BJ (cell line): ENCODE measurements around the gene HS3ST3B1. TPM values are rescaled to one million over a fixed set of nuclear protein-coding genes. Genes with fewer than 3 reads are reported as not detected.

Source experiments
- CTCF ChIA-PET: fragments of 350-600 bp; formaldehyde crosslinking; extraction: SDS; loops from one replicate; lab custom pipeline; 2021; ENCODE audit warnings: antibody characterized with exemption, inconsistent platforms; lab: Yijun Ruan, JAX
- POLR2A ChIA-PET: fragments of 300-600 bp; sonication (Branson Sonifier 250); formaldehyde crosslinking; extraction: SDS; loops from one replicate; lab custom pipeline; 2021; ENCODE audit warnings: antibody characterized with exemption; lab: Charles Lee
- DNase-seq: peaks from one replicate; pipeline ENCODE4 v3.0.0-alpha.2; 2011; ENCODE audit warnings: low read depth
- H3K27me3 ChIP-seq: 2 replicates; pipeline ENCODE4 v1.6.0; 2011; ENCODE audit warnings: low read length; ENCODE audit not compliant: control insufficient read depth, insufficient read depth
- H3K36me3 ChIP-seq: 2 replicates; pipeline ENCODE4 v1.5.1; 2011; ENCODE audit warnings: low read length; ENCODE audit not compliant: control insufficient read depth, insufficient read depth
- H3K4me3 ChIP-seq: 2 replicates; pipeline ENCODE4 v1.5.1; 2011; ENCODE audit warnings: low read depth, mild to moderate bottlenecking, control low read depth, low read length
- CTCF ChIP-seq: IDR thresholded peaks from 2 replicates; pipeline ENCODE4 v1.5.1; 2011; ENCODE audit warnings: low read depth, mild to moderate bottlenecking, control low read depth, inconsistent platforms, low read length, moderate library complexity; ENCODE audit not compliant: insufficient read depth
- polyA minus RNA-seq: library from RNA; depleted of rRNA, polyadenylated mRNA; stranded (reverse); fragments of >200 nt; gene quantifications from 2 replicates; pipeline ENCODE4 v1.2.3, GENCODE V29; 2011; rRNA and poly(A)+ RNA removed
- polyA plus RNA-seq: library from polyadenylated mRNA; depleted of rRNA; stranded (reverse); fragments of >200 nt; gene quantifications from 2 replicates; pipeline ENCODE4 v1.2.3, GENCODE V29; 2011; rRNA removed

Gene HS3ST3B1
- polyA plus RNA-seq = 3.4 and 4.5 TPM in 2 replicates
- 9.0 and 10.0 TPM in 2 replicates for polyA minus RNA-seq

- peak; percentile 98 for DNase-seq
- H3K27me3 ChIP-seq = no peaks in the 10 kb centered on the region
- peak within 1 kb of the TSS; percentile 64 for H3K4me3 ChIP-seq
- POLR2A ChIA-PET = interaction anchor here (0.5 to 0.9 kb wide), 4 partner anchors 8 to 707 kb away, joined by 3 to 7 read pairs (median 4); no protein-coding TSS in a partner anchor
- H3K36me3 ChIP-seq = no peaks in the 10 kb centered on the region
- CTCF ChIA-PET = interaction anchor here (0.6 to 4.0 kb wide), 15 partner anchors 41 to 1186 kb away, joined by 3 to 15 read pairs (median 3); no protein-coding TSS in a partner anchor
- peak; percentile 22; the same call in 1 of the 2 replicates for TF ChIP-seq CTCF
Measured at GRCh38 chr17:14300575-14301278, at the start of gene HS3ST3B1. TSS of gene HS3ST3B1 (plus strand) at chr17:14301081. CDS start at chr17:14301519, 438 bp downstream.

GRCh38 chr17:14261406-14261805, 39.5 kb upstream of the HS3ST3B1 start:
- Histone ChIP-seq H3K4me3 (no peak overlapping the region), H3K27me3 (no peaks in the 10 kb centered on the region; the same call in 1 of the 2 replicates), H3K36me3 (no peaks in the 10 kb centered on the region)
- ChIA-PET CTCF (no interaction called here), POLR2A (no interaction called here)
- TF ChIP-seq CTCF = no peak
- DNase-seq = no peak

GRCh38 chr17:14268264-14268663, 32.6 kb upstream of the HS3ST3B1 start:
- DNase-seq = no peak
- no peak for TF ChIP-seq CTCF
- POLR2A ChIA-PET = no interaction called here
- Histone ChIP-seq H3K27me3 (peaks cover 8% of the 10 kb centered on the region), H3K4me3 (no peak overlapping the region), H3K36me3 (no peaks in the 10 kb centered on the region)
- CTCF ChIA-PET = interaction anchor here (0.7 to 1.0 kb wide), 3 partner anchors 9 to 1238 kb away, joined by 3 to 4 read pairs (median 3); no protein-coding TSS in a partner anchor

- no peak for TF ChIP-seq CTCF
- peaks cover 8% of the 10 kb centered on the region for H3K27me3 ChIP-seq
- POLR2A ChIA-PET = no interaction called here
Measured at GRCh38 chr17:14269473-14269872, 31.4 kb upstream of the HS3ST3B1 start.

GRCh38 chr17:14270508-14270907, 30.4 kb upstream of the HS3ST3B1 start:
- ChIA-PET CTCF (no interaction called here), POLR2A (no interaction called here)
- TF ChIP-seq CTCF = no peak
- H3K4me3 ChIP-seq = no peak overlapping the region
- peaks cover 8% of the 10 kb centered on the region for H3K27me3 ChIP-seq
- H3K36me3 ChIP-seq = no peaks in the 10 kb centered on the region
- no peak for DNase-seq

More at GRCh38 chr17:14269473-14269872, 31.4 kb upstream of the HS3ST3B1 start:
- CTCF ChIA-PET = no interaction called here
- Histone ChIP-seq H3K4me3 (no peak overlapping the region), H3K36me3 (no peaks in the 10 kb centered on the region)
- DNase-seq = no peak
